Liver (tissue), 9 donors: ENCODE measurements around the gene DOCK9. TPM values are rescaled to one million over a fixed set of nuclear protein-coding genes. Genes with fewer than 3 reads are reported as not detected.

Experiments
- DNase-seq: peaks from one replicate; pipeline ENCODE4 v3.0.0-alpha.2; 2017; ENCODE audit warnings: low spot score
- H3K27ac ChIP-seq, 2 donors: one replicate each; pipeline ENCODE4 v1.7.0; 2013; ENCODE audit warnings: inconsistent platforms in 2 of 2, low read length in 2 of 2, control low read depth in 1 of 2, low read depth in 1 of 2, mild to moderate bottlenecking in 1 of 2
- H3K27me3 ChIP-seq, 4 donors: one replicate each; pipeline versions ENCODE4 v1.6.1 to v1.7.0; 2013; ENCODE audit warnings: low read length in 3 of 4, inconsistent platforms in 1 of 4, mild to moderate bottlenecking in 1 of 4, moderate library complexity in 1 of 4; ENCODE audit not compliant: control insufficient read depth in 4 of 4, insufficient read depth in 4 of 4
- H3K36me3 ChIP-seq, 4 donors: one replicate each; pipeline versions ENCODE4 v1.6.1 to v1.7.0; 2013; ENCODE audit warnings: low read length in 3 of 4, mild to moderate bottlenecking in 3 of 4, low read depth in 1 of 4, moderate library complexity in 1 of 4; ENCODE audit not compliant: control insufficient read depth in 4 of 4, insufficient read depth in 3 of 4
- H3K4me1 ChIP-seq, 4 donors: one replicate each; pipeline versions ENCODE4 v1.6.1 to v1.7.0; 2013; ENCODE audit warnings: low read length in 3 of 4, mild to moderate bottlenecking in 3 of 4, moderate library complexity in 1 of 4; ENCODE audit not compliant: control insufficient read depth in 4 of 4, insufficient read depth in 4 of 4
- H3K4me3 ChIP-seq, 3 donors: one replicate each; pipeline versions ENCODE4 v1.6.1 to v1.7.0; 2013; ENCODE audit warnings: low read length in 3 of 3, control low read depth in 1 of 3, low read depth in 1 of 3, mild to moderate bottlenecking in 1 of 3
- H3K9ac ChIP-seq, 2 donors: one replicate each; pipeline ENCODE4 v1.7.0; 2013; ENCODE audit warnings: low read length in 2 of 2, mild to moderate bottlenecking in 2 of 2, moderate library complexity in 2 of 2, control low read depth in 1 of 2, low read depth in 1 of 2
- H3K9me3 ChIP-seq, 4 donors: one replicate each; pipeline versions ENCODE4 v1.6.1 to v1.7.0; 2013; ENCODE audit warnings: low read length in 3 of 4; ENCODE audit not compliant: control insufficient read depth in 4 of 4
- ATF3 ChIP-seq: IDR thresholded peaks from 2 replicates; pipeline ENCODE4 v1.6.1; 2016; ENCODE audit warnings: antibody characterized with exemption
- CTCF ChIP-seq: fragments of 150-350 bp; IDR thresholded peaks from 2 replicates; pipeline ENCODE4 v1.5.1; 2017; ENCODE audit warnings: improper control_type of control experiment, low read depth, low read length; ENCODE audit not compliant: missing input control
- EGR1 ChIP-seq, 2 donors: IDR thresholded peaks; 2 replicates each; pipeline ENCODE4 v1.6.1; 2016 to 2018; ENCODE audit warnings: antibody characterized with exemption in 2 of 2, low read depth in 2 of 2
- FOXA1 ChIP-seq: IDR thresholded peaks from 2 replicates; pipeline ENCODE4 v1.6.1; 2016; ENCODE audit warnings: antibody characterized with exemption
- FOXA2 ChIP-seq: IDR thresholded peaks from 2 replicates; pipeline ENCODE4 v1.6.1; 2016; ENCODE audit warnings: antibody characterized with exemption
- GABPA ChIP-seq, 2 donors: IDR thresholded peaks in 1 of 2; conservative IDR thresholded peaks in 1 of 2; 2 replicates each; pipeline ENCODE4 v1.6.1; 2016; ENCODE audit warnings: antibody characterized with exemption in 2 of 2, mild to moderate bottlenecking in 1 of 2, moderate library complexity in 1 of 2
- HNF4A ChIP-seq, 2 donors: conservative IDR thresholded peaks; 2 replicates each; pipeline ENCODE4 v1.6.1; 2016; ENCODE audit warnings: antibody characterized with exemption in 2 of 2, mild to moderate bottlenecking in 2 of 2
- HNF4G ChIP-seq: IDR thresholded peaks from 2 replicates; pipeline ENCODE4 v1.6.1; 2016; ENCODE audit warnings: antibody characterized with exemption
- JUND ChIP-seq, 2 donors: IDR thresholded peaks; 2 replicates each; pipeline ENCODE4 v1.6.1; 2016; ENCODE audit warnings: antibody characterized with exemption in 2 of 2
- MAX ChIP-seq: IDR thresholded peaks from 2 replicates; pipeline ENCODE4 v1.6.1; 2016; ENCODE audit warnings: antibody characterized with exemption
- NR2F2 ChIP-seq: IDR thresholded peaks from 2 replicates; pipeline ENCODE4 v1.6.1; 2016; ENCODE audit warnings: antibody characterized with exemption
- RAD21 ChIP-seq, 2 donors: IDR thresholded peaks; 2 replicates each; pipeline ENCODE4 v1.6.1; 2016; ENCODE audit warnings: antibody characterized with exemption in 2 of 2, mild to moderate bottlenecking in 2 of 2
- REST ChIP-seq: IDR thresholded peaks from 2 replicates; pipeline ENCODE4 v1.6.1; 2016; ENCODE audit warnings: antibody characterized with exemption, mild to moderate bottlenecking
- RXRA ChIP-seq, 2 donors: IDR thresholded peaks; 2 replicates each; pipeline ENCODE4 v1.6.1; 2017 to 2018; ENCODE audit warnings: antibody characterized with exemption in 2 of 2, mild to moderate bottlenecking in 1 of 2
- SP1 ChIP-seq: IDR thresholded peaks from 2 replicates; pipeline ENCODE4 v1.6.1; 2018; ENCODE audit warnings: antibody characterized with exemption, mild to moderate bottlenecking
- TAF1 ChIP-seq: conservative IDR thresholded peaks from 2 replicates; pipeline ENCODE4 v1.6.1; 2016; ENCODE audit warnings: antibody characterized with exemption, mild to moderate bottlenecking
- YY1 ChIP-seq: IDR thresholded peaks from 2 replicates; pipeline ENCODE4 v1.6.1; 2016; ENCODE audit warnings: antibody characterized with exemption, mild to moderate bottlenecking
- WGBS: extraction: QIAGEN DNeasy Blood & Tissue Kit; methylation state at CpG from one replicate; pipeline ENCODE4 v1.1.7; 2013; 5-methylcytosine and 5-hydroxymethylcytosine counted together
- polyA plus RNA-seq, 2 donors: library from polyadenylated mRNA; stranded (reverse) in 1 of 2; unstranded in 1 of 2; fragments of 200-250 nt in 1 of 2; fragments of >200 nt in 1 of 2; fragmentation: Nextera tagmentation in 1 of 2; extraction: Ambion mirVana in 1 of 2; gene quantifications; one replicate each; pipeline versions ENCODE4 v1.2.1 to v1.2.3, GENCODE V29; 2013 to 2015
- total RNA-seq, 2 donors: library from RNA; depleted of rRNA; stranded (reverse); fragments of >200 nt; gene quantifications; one replicate each; pipeline ENCODE4 v1.2.3, GENCODE V29; 2014
- TF ChIP-seq, protein P1 (sequence below): IDR thresholded peaks from 2 replicates; pipeline ENCODE4 v1.6.1; 2016; ENCODE audit warnings: antibody characterized with exemption
- donor health status: healthy.
- donor health status: healthy.
- donor health status: healthy.
- donor health status: healthy.
- donor health status: healthy.

Gene DOCK9
- total and polyA plus RNA-seq, 4 donors = 5.4 to 31.3 (median 10.6) TPM

DNA sequence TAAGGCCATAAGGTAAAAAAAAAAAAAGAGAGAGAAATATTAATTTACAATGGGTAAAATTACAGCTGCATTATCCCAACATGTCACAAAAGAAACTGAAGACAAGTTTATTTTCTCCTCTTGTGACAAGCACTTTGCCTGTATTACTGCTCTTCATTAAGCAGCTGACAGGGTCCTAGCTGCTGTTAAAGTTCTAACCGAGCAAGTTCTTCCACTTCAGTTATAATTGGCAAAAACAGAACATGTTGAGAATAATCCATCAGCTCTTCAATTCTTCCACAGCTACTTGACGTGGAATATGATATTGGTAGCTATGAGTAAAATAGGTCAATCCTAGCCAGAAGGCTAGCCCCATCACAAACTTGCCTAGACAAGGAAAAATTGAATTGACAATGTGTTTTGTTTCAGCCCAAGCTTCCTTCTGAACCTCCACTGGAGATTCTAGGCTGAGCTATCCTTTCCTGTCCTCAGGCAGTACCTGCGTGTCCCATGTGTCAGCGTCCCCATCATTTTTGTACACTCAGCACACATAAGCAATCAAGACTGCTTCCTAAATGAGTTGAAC lies 32.2 kb upstream of the DOCK9 start:
- no peaks in the 10 kb centered on the region for H3K4me1 ChIP-seq
- no peak overlapping the region for H3K9ac ChIP-seq
- H3K27me3 ChIP-seq = no peaks in the 10 kb centered on the region
- 92% methylated on average over 4 of the region's 4 CpGs for WGBS
- no peak for DNase-seq
- TF ChIP-seq YY1 = no peak
- TF ChIP-seq RXRA (IDR thresholded peaks at IDR 0.05) = no peak
- no peak for TF ChIP-seq REST
- TF ChIP-seq EGR1 (IDR thresholded peaks at IDR 0.05; ENCODE audit: low read depth in 2 of 2) = no peak
- no peak for TF ChIP-seq MAX
- TF ChIP-seq HNF4G = no peak
- TF ChIP-seq FOXA1 = no peak
- no peak for TF ChIP-seq GABPA (IDR thresholded peaks at IDR 0.05 in 1 of 2, conservative IDR thresholded peaks at IDR 0.05 in 1 of 2)
- no peak for TF ChIP-seq FOXA2
- no peak for TF ChIP-seq TAF1
- TF ChIP-seq NR2F2 = no peak
- TF ChIP-seq, protein P1, sequence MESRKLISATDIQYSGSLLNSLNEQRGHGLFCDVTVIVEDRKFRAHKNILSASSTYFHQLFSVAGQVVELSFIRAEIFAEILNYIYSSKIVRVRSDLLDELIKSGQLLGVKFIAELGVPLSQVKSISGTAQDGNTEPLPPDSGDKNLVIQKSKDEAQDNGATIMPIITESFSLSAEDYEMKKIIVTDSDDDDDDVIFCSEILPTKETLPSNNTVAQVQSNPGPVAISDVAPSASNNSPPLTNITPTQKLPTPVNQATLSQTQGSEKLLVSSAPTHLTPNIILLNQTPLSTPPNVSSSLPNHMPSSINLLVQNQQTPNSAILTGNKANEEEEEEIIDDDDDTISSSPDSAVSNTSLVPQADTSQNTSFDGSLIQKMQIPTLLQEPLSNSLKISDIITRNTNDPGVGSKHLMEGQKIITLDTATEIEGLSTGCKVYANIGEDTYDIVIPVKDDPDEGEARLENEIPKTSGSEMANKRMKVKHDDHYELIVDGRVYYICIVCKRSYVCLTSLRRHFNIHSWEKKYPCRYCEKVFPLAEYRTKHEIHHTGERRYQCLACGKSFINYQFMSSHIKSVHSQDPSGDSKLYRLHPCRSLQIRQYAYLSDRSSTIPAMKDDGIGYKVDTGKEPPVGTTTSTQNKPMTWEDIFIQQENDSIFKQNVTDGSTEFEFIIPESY = no peak
- TF ChIP-seq JUND (IDR thresholded peaks at IDR 0.05) = no peak
- no peak for TF ChIP-seq ATF3
- TF ChIP-seq SP1 = no peak
- TF ChIP-seq HNF4A (conservative IDR thresholded peaks at IDR 0.05) = no peak
- TF ChIP-seq CTCF = no peak
- TF ChIP-seq RAD21 (IDR thresholded peaks at IDR 0.05) = no peak
- no peak overlapping the region for H3K27ac ChIP-seq
- H3K9me3 ChIP-seq = no peaks in the 10 kb centered on the region
- no peaks in the 10 kb centered on the region for H3K36me3 ChIP-seq
- no peak overlapping the region for H3K4me3 ChIP-seq
